Activated effector memory CD4-positive, alpha-beta T cell treated with anti-CD3 and anti-CD28 coated beads, Interleukin-2, amount 50 U/mL, for 16 hours (primary cell): ENCODE measurements around the gene CAMK1D.

Experiments
- DNase-seq: peaks from one replicate; pipeline ENCODE4 v3.0.0-alpha.2; 2020

Gene CAMK1D

GRCh38 chr10:12600652-12601051 is 251.3 kb downstream of the CAMK1D start:
- no peak for DNase-seq

GRCh38 chr10:12602521-12602920 is 253.2 kb downstream of the CAMK1D start:
- DNase-seq = no peak

GRCh38 chr10:12603766-12604470 is 254.6 kb downstream of the CAMK1D start:
- no peak for DNase-seq

- DNase-seq = peak; percentile 77
Observed at GRCh38 chr10:12605580-12606405, 256.4 kb downstream of the CAMK1D start.

- no peak for DNase-seq
Observed at GRCh38 chr10:12606461-12606860, 257.1 kb downstream of the CAMK1D start.

GRCh38 chr10:12608761-12609160 is 259.4 kb downstream of the CAMK1D start:
- no peak for DNase-seq

DNA sequence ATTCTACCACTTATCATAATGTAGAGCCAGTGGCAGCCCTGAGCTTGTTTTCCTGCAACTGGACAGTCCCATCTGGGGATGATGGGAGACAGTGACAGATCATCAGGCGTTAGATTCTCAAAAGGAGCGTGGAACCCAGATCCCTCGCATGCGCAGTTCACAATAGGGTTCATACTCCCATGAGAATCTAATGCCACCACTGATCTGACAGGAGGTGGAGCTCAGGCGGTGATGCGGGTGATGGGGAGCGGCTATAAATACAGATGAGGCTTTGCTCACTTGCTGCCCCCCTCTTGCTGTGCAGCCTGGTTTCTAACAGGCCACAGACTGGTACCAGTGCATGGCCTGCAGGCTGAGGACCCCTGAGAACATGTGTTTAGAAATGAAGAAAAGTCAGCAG is 260.1 kb downstream of the CAMK1D start:
- no peak for DNase-seq

- no peak for DNase-seq
Observed at GRCh38 chr10:12613136-12613535, 263.8 kb downstream of the CAMK1D start.

- no peak for DNase-seq
Observed at GRCh38 chr10:12614177-12614995, 265.0 kb downstream of the CAMK1D start.

- DNase-seq = no peak
Observed at GRCh38 chr10:12615296-12616220, 266.2 kb downstream of the CAMK1D start.

DNA sequence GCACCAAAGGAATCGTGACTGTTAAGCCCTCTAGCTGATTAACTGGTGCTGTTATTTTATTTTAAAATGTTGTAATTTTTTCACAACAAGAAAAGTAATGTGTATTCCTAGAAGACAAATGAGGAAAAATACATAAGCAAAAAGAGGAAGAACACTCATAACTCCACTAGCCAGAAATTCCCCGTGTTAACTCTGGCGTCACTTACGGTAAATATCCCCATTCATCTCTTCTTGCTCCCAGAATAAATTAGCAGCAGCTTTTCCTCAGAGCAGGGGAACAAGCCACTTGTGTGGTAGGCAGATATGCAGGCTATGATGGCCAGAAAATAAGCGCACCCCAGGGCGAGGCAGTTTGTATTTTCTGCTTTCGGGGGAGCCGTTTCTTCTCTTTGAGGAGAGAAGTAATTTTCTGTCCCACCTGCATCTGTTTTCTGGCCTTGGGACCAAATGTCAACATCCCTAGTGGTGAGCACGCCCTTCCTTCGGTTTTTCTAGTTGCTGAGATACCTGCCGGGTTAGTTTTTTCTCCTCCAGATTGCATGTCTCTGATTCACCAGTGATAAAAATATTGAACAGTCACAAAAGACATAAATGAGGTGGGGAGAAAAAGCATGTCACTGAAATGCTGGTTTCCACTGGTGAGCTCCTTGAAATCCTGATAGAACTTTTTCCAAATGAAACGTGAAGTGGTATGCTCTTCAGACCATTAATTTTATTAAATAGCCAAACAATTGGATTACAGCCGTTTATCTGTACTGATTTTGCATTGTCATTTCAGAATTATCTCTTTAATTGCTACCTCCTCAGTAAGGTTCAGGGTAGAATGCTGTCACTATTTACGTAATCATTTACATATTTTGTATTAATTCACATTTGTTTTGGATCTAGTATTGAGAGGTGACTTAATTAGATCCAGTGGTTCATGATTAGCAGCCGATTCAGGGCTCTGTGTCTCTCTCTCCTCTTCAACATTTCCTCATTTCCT is 268.1 kb downstream of the CAMK1D start:
- no peak for DNase-seq

DNA sequence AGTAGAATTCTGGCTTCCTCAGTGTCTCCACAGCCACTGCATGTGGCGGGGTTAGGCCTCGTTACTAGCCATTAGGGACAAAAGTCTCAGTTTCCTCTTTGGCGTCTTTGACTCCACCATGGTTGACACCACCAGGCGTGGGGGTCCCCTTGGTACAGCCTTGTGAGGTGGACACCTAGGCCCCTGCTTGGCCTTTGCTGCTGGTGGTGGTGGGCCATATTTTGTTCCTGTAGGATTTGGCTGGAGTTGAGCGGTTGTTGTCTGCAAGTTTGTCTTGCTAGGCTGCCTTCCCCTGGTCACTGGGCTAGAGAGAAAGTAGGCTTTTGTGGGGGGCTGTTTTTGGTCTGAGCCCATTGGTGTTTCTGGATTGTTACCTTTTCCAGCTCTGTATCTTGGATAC is 272.7 kb downstream of the CAMK1D start:
- DNase-seq = no peak

GRCh38 chr10:12622691-12623090 is 273.3 kb downstream of the CAMK1D start:
- no peak for DNase-seq

DNA sequence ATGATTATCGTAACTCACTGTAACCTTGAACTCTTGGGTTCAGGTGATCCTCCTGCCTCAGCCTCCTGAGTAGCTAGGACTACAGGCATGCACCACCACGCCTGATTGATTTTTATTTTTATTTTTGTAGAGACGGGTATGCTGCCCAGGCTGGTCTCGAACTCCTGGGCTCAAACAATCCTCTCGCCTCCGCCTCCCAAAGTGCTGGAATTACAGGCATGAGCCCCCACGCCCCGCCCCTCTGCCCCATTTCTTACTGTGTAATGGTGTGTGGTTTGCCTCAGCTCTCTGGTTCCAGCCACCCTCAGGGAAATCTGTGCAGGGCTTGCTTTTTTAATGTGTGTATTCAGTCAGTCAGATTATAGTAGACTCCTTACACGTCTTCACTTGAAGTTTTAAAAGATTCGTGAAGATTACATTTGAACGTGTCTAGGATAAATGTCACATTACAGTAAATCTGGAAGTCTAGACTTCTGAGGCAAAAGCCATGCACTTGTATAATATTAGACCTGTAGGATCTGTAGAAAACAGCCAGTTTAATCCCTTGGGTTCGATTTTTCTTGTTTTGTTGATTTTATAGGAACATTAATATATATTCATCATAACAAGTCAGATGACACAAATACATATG is 276.2 kb downstream of the CAMK1D start:
- DNase-seq = no peak

- DNase-seq = no peak
Observed at GRCh38 chr10:12628153-12628552, 278.8 kb downstream of the CAMK1D start.

DNA sequence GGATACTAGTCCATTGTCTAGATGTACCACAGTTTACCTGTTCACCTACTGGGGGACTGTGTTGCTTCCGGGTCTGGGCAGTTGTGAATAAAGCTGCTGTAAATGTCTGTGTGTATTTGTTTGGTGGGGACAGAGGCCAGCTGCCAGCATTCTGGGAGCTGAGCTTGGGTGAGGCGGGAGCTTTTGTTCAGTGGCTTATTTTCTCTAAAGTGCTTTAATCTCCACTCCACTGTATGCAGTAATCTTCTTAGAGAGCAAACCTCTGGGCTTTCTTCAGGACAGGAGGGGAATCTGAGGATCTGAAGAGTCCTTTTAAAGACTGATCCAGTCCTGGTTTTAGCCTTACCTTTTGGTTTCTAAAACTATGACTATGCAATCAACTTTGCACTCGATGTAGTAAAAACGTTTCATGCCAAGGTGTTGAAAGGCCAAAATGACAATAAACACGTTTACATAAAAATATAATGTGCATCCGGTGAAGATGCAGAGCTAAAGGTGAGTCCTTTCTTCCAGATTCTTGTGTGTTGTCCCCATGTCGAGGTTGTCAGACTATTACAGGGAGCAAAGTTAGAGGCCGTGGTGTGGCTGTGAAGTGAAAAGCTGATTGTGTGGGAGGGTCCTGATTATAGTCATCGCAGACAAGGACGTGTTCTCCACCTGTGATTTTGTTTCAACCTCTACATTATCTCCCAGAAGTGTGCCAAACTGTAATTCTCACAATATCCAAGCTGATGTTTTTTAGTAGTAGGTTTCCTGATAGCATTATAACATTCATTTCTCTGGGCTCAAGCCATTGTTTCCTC is 279.8 kb downstream of the CAMK1D start:
- no peak for DNase-seq

DNA sequence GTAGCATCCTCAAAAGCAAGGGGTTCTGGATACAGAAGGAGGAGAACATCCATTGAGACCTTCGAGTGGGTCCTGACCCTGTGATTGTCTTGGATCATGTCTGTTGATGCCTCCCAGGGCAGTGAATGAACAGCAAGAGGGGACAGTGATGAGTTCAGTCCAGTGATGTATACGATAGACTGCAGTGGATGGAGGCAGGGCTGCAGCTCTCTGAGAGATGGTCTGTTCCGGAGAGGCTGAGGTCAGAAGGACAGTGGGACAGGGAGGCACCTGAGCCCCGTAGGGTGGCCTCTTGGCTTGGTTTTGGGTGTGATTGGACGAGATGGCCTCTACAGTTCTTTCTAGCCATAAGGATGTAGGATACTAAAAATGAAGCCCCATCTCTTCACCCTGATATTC is 280.4 kb downstream of the CAMK1D start:
- DNase-seq = no peak

DNA sequence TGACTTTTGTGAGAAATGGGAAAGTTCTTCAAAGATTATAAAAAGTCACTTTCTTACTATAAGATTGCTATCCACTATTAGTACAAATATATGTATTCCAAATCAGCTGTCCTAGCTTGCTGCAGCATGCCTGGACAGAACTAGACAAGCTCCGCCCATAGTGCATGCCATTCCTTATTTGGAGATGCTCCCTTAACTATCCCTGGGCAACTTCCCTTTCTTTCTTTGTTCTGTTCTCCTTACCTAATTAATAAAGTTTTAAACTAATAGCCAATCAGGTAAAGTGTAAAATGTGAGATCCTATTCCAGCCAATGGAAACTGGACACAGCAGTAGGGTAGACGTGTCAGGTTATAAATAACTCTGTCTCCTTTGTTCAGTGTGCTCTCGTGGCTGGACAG is 281.9 kb downstream of the CAMK1D start:
- no peak for DNase-seq

DNA sequence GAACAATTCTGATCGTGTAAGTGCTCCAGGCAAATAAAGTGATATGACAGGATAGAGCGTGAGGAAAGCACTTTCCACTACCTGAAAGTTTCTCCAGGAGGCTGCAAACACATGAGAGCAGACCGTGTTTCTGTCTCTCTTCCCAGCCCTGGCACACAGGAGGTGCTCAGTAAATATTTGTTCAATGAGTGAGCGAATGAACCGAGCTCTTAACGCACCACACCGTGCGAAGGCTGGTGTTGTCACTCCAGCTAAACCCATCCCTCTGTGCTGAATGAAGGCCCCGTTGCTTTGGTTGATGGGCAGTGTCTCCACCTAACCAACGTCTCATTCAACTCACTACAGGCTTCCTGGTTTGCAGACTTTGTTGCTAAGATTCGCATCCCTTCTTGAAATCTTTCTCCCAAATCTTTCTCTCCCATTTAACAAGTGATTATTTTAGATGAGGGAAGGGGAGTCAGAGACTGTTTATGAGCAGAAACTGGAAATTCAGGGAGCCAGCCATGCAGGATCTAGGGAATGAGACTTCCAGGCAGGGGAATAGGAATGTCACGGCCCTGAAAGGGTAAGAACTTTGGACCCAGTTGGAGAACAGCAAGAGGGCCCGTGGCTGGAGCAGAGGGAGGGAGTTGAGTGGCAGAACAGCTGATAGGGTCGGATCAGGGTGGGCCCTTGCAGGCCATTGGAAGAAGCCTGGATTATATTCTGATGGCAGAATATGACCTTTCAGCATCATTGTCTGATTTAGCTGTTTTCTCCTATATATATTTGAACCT is 282.6 kb downstream of the CAMK1D start:
- no peak for DNase-seq
